Smooth muscle cell of the brain vasculature (primary cell): ENCODE data around the gene MAGEA6.
"Not testable (repeated sequence)": the region's sequence is repeated elsewhere in the genome, so short reads cannot be mapped to it uniquely, and the experiment has no call there.

Source experiments
- DNase-seq: peaks from one replicate; pipeline ENCODE4 v3.0.0-alpha.2; 2012; ENCODE audit warnings: low read depth, low spot score

Gene MAGEA6

DNA sequence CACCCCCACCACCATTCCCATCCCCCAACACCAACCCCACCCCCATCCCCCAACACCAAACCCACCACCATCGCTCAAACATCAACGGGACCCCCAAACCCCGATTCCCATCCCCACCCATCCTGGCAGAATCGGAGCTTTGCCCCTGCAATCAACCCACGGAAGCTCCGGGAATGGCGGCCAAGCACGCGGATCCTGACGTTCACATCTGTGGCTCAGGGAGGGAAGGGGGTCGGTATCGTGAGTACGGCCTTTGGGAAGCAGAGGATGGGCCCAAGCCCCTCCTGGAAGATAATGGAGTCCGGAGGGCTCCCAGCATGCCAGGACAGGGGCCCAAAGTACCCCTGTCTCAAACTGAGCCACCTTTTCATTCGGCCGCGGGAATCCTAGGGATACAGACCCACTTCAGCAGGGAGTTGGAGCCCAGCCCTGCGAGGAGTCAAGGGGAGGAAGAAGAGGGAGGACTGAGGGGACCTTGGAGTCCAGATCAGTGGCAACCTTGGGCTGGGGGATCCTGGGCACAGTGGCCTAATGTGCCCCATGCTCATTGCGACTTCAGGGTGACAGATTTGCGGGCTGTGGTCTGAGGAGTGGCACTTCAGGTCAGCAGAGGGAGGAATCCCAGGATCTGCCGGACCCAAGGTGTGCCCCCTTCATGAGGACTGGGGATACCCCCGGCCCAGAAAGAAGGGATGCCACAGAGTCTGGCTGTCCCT, 35.2 kb downstream of the MAGEA6 start:
- DNase-seq = not testable (repeated sequence)

DNA sequence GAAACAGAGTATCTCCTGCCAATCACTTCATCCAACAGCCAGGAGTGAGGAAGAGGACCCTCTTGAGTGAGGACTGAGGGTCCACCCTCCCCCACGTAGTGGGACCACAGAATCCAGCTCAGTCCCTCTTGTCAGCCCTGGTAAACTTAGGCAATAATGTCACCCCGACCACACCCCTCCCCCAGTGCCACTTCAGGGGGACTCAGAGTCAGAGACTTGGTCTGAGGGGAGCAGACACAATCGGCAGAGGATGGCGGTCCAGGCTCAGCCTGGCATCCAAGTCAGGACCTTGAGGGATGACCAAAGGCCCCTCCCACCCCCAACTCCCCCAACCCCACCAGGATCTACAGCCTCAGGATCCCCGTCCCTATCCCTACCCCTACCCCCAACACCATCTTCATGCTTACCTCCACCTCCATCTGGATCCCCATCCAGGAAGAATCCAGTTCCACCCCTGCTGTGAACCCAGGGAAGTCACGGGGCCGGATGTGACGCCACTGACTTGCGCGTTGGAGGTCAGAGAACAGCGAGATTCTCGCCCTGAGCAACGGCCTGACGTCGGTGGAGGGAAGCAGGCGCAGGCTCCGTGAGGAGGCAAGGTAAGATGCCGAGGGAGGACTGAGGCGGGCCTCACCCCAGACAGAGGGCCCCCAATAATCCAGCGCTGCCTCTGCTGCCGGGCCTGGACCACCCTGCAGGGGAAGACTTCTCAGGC, 36.1 kb downstream of the MAGEA6 start, which contains the start of the genes CSAG1 and MAGEA12:
TSS of gene CSAG1 (minus strand) at position 461 of the 715 bp plus-strand sequence. CDS start 1,261 bp downstream, outside the sequence.
TSS of gene MAGEA12 (plus strand) at position 497 of the 715 bp plus-strand sequence. CDS start 2,405 bp downstream, outside the sequence.
- DNase-seq = no peak

DNA sequence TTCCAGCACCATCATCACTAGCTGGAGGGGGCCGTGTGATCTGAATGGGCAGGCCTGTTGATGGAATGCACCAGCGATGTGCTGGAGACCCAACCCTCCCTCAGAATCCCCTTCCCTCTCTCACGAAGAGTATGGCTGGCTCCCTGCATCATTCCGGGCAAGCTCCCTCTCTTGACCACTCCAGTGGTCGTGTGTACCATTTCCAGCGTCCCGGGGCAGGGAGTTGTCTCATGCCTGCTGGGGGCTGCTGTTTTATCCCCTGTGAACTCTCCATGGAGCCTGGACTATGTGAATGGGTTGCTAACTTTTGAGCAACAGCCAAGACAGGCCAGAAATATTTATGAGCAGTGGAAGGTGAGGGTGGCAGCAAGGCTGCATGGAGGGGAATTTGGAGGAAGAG, 44.1 kb downstream of the MAGEA6 start:
- no peak for DNase-seq
